Stomach smooth muscle (tissue), 2 donors: ENCODE measurements around the gene ARID3B.

ENCODE experiments used
- H3K27ac ChIP-seq: one replicate; pipeline ENCODE4 v1.7.0; 2013; ENCODE audit warnings: mild to moderate bottlenecking, low read length, inconsistent platforms
- H3K27me3 ChIP-seq, 2 donors: one replicate each; pipeline ENCODE4 v1.7.0; 2013; ENCODE audit warnings: low read length in 2 of 2; ENCODE audit not compliant: insufficient read depth in 2 of 2, control insufficient read depth in 1 of 2
- H3K36me3 ChIP-seq, 2 donors: one replicate each; pipeline ENCODE4 v1.7.0; 2013; ENCODE audit warnings: low read length in 2 of 2; ENCODE audit not compliant: control insufficient read depth in 2 of 2, insufficient read depth in 2 of 2
- H3K4me1 ChIP-seq: one replicate; pipeline ENCODE4 v1.7.0; 2013; ENCODE audit warnings: low read length; ENCODE audit not compliant: control insufficient read depth, insufficient read depth
- H3K4me3 ChIP-seq, 2 donors: one replicate each; pipeline ENCODE4 v1.7.0; 2013; ENCODE audit warnings: low read length in 2 of 2
- H3K9ac ChIP-seq, 2 donors: one replicate each; pipeline ENCODE4 v1.7.0; 2013; ENCODE audit warnings: low read length in 2 of 2, mild to moderate bottlenecking in 1 of 2
- H3K9me3 ChIP-seq, 2 donors: one replicate each; pipeline ENCODE4 v1.7.0; 2013; ENCODE audit warnings: low read length in 2 of 2; ENCODE audit not compliant: control insufficient read depth in 2 of 2
- donor health status: healthy.
- donor health status: Pancreatic carcinoma.

Gene ARID3B

DNA sequence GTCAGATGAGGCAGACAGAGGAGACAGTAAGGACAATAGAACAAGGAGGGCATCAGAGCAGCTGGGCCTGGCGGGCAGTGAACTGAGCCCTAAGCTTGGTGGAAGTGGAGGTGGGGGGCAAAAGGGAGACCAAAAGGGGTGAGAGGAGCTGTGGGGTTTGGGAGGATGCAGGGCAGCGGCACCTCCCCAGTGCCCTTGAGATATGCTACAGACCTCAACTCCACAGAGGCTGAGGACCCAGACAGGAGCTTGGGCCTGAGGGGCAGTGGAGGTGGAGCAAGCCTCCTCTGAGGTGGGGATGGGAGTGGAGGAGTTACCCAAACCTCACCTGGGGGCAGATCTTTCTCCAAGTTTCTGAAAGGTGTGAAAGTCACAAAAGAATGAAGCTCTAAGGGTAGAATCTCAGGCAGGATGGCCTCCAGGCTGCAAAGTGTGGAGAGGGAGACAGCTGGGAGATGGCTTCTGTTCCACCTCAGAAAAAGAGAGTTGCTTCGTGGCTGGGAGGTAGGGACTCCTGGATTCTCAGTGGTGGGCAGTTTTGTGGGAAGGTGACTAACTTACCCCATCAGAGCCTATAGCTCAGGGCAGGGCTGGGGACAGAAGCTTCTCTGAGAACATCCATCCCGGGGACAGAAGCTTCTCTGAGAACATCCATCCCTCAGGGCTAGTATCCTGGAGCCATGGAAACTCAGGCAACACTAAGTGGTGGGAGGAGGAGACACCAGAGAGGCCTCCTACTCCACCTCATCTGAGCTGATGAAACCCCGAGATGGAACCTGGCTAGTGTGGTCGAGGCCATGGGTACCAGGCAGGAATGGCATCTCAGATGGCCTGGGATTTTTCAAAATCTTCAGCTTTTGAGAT, 72.3 kb downstream of the ARID3B start:
- Histone ChIP-seq H3K4me1 (peaks cover 35% of the 10 kb centered on the region), H3K27ac (no peak overlapping the region), H3K27me3 (no peaks in the 10 kb centered on the region), H3K9me3 (no peaks in the 10 kb centered on the region), H3K9ac (no peak overlapping the region), H3K36me3 (no peaks in the 10 kb centered on the region), H3K4me3 (no peak overlapping the region)

DNA sequence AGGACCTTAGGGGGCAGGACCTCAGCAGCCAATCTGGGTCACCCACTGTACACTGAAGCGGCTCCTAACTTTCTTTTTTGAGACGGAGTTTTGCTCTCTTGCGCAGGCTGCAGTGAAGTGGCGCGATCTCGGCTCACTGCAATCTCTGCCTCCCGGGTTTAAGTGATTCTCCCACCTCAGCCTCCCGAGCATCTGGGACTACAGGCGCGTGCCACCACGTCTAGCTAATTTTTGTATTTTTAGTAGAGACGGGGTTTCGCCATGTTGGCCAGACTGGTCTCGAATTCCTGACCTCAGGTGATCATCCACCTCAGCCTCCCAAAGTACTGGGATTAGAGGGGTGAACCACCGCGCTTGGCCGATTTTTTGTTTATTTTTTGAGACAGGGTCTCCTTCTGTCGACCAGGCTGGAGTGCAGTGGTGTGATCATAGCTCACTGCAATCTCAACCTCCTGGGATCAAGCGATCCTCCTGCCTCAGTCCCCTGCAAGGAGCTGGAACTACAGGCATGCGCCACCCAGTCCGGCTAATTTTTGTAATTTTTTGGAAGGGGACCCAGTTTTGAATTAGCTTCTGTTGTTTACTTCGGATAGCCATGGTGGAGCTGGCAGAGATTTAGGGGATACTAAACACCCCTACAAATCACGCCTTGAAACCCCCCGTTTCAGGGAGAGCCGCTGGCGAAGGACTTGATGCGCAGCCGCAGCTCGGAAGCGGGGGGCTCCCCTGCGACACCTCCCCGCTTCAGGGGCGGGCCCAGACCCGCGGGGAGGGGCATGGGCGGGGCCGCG, 73.1 kb downstream of the ARID3B start:
- Histone ChIP-seq H3K9ac (peak overlapping the region; percentile 17 to 36), H3K9me3 (no peaks in the 10 kb centered on the region), H3K27ac (peak overlapping the region; percentile 96), H3K36me3 (no peaks in the 10 kb centered on the region), H3K27me3 (no peaks in the 10 kb centered on the region), H3K4me1 (peaks cover 39% of the 10 kb centered on the region), H3K4me3 (peak overlapping the region; percentile 82 to 94)

DNA sequence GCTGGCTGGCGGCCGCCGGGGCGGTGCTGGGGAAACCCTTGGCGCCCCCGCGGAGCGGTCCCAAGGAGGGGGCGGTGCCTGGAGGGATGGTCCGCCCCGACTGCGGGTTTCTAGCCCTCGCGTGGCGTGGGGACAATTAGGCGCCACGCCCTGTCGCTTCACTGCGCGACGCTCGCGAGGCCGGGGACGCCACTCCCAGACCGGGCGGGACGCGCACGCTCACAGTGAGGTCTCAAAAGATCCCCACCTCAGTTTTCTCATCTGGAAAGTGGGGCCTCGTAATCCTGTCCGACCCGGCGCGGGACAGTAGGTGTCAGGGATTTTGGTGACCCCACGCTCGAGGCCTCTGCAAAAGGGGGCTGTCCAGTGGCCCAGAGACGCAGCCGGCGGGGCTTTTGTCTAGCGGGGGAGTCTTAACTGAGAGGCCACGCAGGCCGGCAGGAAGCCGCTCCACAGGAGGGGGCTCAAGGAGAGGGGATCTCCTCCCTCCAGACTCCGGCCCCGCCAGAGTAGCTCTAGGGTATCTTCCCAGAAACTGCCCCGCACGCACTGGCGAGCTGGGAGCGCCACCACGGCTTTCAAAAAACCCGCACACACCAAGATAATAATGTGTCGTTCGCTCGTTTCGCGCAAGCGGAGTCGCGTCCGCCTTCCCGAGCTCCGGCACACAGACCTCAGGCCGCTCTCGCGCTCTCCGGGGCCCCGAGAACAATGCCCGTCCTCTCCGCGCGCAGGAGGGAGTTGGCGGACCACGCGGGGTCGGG, 73.9 kb downstream of the ARID3B start:
- Histone ChIP-seq H3K4me1 (peaks cover 42% of the 10 kb centered on the region), H3K9me3 (no peaks in the 10 kb centered on the region), H3K9ac (peak overlapping the region; percentile 90 to 99), H3K4me3 (peak overlapping the region; percentile 82 to 94), H3K27me3 (no peaks in the 10 kb centered on the region), H3K27ac (peak overlapping the region; percentile 96), H3K36me3 (peaks cover 5% of the 10 kb centered on the region in 2 donors)

DNA sequence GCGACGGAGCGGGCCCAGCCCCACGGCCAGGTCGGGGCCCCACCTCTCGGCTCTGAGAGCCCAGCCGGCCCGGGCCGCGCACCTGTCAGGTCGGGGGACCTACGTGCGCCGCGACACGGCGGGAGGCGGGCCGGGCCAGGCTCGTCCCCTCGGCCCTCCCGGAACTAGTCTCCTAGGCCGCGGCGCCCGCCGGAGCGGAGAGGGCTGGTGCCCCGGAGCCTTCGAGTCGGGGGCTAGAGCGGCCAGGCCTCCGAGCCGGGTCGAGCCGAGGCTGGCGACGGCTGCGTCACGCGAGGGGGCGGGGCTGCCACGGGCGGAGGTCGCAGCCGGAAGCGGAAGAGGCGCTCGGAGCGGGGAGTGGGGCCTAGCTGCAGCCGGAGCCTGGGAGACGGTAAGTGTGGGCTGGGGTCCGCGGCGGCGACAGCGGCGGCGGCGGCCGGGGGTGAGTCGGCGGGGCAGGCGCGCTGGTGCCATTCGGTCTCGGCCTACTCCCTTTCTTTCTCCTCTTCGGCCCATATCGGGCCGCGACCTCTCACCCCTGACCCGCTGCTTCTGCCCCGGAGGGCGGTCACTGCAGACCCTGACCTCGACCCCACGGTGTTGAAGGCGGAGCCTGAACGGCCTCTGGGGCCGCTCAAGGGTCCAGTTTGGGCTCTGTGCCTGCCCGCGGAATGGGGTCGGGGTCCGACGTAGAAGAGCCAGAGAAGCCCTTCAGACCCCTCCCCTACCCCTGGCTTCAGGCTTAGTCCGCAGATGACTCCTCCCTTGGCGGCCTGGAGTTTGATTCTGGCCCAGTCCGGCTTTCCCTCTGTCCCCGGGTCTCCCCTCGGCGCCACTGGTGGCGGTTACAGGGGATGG, 74.7 kb downstream of the ARID3B start, which contains the start of gene CLK3:
Gene CLK3, plus strand, starts transcription at position 329 of the 858 bp plus-strand sequence. CDS start 3,361 bp downstream, outside the sequence.
- peaks cover 46% of the 10 kb centered on the region for H3K4me1 ChIP-seq
- peak within 1 kb of the TSS; percentile 96 for H3K27ac ChIP-seq
- H3K27me3 ChIP-seq, result no peaks in the 10 kb centered on the region
- no peaks in the 10 kb centered on the region for H3K9me3 ChIP-seq
- H3K36me3 ChIP-seq, result peaks cover 13% of the 10 kb centered on the region in 2 donors
- peak within 1 kb of the TSS; percentile 94 for H3K4me3 ChIP-seq
- peak within 1 kb of the TSS; percentile 98 to 99 for H3K9ac ChIP-seq

DNA sequence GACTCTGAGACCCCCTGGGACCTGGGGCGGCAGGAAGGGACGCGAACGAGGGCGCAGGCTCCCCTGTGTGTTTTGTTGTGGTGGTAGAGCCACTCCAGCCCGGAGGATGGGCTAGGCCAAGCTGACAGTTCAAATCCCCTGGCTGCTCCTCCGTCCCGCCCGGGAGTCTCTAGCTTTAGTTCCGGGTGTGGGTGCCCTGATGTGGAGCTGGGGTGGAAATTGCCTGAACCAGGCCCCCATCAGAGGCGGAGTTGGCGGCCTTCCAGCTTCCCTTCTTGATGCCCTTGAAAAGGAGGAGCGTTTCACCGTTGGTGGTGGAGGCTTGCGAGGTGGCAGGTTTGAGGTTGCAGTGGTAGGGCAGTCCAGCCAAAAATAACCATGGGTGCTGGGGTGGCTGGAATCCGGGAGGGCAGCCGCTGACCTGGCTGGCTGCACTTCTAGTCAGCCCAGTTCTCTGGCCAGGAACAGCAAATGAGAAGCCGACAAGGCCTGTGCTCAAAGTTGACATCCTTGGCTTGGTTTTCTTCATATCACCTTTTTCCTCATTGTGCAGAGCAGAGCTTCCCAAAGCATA, 75.4 kb downstream of the ARID3B start:
- Histone ChIP-seq H3K9me3 (no peaks in the 10 kb centered on the region), H3K36me3 (peaks cover 13 to 20% of the 10 kb centered on the region in 2 donors), H3K27ac (peak overlapping the region; percentile 96), H3K27me3 (no peaks in the 10 kb centered on the region), H3K4me1 (peaks cover 50% of the 10 kb centered on the region), H3K4me3 (peak overlapping the region; percentile 94), H3K9ac (peak overlapping the region; percentile 98 to 99)

DNA sequence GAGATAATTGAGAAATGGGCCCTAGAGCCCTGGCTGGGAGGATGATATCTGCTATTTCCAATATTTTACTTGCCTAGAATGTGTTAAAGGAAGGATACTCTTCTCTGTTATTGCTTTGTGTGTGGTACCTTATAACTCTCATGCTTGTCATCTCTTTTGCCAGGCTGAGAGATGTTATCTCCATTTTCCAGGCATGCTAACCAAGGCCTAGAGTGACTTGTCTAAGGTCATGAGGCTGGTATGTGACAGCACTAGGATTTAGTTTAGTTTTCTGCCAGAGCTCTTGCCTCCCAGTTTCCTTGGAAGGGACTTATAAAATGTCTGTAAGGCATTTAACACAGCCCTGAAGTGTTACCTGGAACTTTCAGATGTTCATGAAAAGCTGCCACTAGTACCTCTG, 76.0 kb downstream of the ARID3B start:
- Histone ChIP-seq H3K27ac (peak overlapping the region; percentile 96), H3K4me1 (peaks cover 50% of the 10 kb centered on the region), H3K27me3 (no peaks in the 10 kb centered on the region), H3K4me3 (peak overlapping the region; percentile 94), H3K9ac (peak overlapping the region; percentile 98 to 99), H3K36me3 (peaks cover 18 to 25% of the 10 kb centered on the region in 2 donors), H3K9me3 (no peaks in the 10 kb centered on the region)

DNA sequence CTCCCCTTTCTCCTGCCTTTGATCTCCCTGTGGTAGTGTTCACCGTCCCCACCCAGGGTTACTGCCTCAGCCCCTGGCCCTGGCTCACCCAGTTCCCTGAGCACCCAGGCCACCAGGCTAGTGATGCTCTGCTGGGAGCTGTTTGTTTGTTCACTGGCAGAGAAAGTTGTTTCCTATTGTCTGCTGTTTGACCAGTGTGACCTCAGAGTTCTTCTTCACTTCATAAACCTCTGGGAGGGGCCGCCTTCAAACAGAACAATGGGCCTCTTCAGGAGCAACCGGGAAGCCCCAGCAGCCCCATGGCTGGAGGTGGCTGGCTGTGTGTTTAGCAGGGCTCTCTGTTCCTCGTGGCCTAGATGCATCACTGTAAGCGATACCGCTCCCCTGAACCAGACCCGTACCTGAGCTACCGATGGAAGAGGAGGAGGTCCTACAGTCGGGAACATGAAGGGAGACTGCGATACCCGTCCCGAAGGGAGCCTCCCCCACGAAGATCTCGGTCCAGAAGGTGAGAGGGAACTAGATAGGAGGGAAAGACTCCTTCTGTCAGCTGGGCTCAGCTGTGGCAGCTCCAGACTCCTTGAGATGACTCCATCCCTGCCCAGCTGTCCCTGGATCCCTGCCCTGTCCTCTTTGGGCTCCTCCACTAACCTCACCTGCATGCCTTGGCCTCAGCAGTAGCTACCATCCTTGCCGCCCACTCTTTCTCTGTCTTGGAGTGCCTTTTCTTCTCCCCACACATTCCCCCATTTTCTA, 78.0 kb downstream of the ARID3B start:
- Histone ChIP-seq H3K27me3 (no peaks in the 10 kb centered on the region), H3K4me1 (peaks cover 49% of the 10 kb centered on the region), H3K9me3 (no peaks in the 10 kb centered on the region), H3K27ac (no peak overlapping the region), H3K4me3 (no peak overlapping the region), H3K9ac (no peak overlapping the region), H3K36me3 (peaks cover 38 to 46% of the 10 kb centered on the region in 2 donors)

DNA sequence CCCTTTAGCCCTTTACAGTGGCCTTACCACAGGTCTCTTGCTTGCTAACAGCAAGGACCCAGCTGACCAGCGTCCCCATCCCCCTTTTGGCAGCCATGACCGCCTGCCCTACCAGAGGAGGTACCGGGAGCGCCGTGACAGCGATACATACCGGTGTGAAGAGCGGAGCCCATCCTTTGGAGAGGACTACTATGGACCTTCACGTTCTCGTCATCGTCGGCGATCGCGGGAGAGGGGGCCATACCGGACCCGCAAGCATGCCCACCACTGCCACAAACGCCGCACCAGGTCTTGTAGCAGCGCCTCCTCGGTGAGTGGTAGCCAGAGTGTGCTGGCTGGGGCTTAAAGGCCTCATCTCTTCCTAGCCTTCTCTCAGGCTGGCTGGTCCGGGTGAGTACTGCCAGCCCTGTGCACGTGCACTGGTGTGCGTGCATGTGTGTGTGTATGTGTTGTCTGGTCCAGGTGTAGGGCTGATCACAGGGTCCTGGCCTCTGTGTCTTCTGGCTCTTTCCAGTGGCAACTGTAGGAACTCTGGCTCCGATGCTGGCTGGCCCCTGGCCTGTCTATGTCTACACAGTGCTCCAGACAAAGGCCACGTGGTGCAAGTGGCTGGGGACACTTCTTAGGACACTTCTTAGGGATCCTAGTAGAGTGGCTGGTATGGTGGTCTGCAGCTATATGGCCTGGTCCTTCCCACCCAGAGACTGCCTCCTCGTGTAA, 79.1 kb downstream of the ARID3B start:
- Histone ChIP-seq H3K4me3 (no peak overlapping the region), H3K36me3 (peaks cover 48 to 56% of the 10 kb centered on the region in 2 donors), H3K9ac (no peak overlapping the region)

More for the DNA sequence above, 79.1 kb downstream of the ARID3B start:
- Histone ChIP-seq H3K27me3 (no peaks in the 10 kb centered on the region), H3K9me3 (no peaks in the 10 kb centered on the region), H3K27ac (no peak overlapping the region), H3K4me1 (peaks cover 41% of the 10 kb centered on the region)
